GM18858 (cell line): ENCODE measurements around the gene PODN.

ENCODE experiments used
- ATAC-seq: cut with Tn5 transposase; IDR thresholded peaks from one replicate; pipeline ENCODE4 v1.9.1; 2021; ENCODE audit not compliant: unreplicated experiment

PODN gene

GRCh38 chr1:53130598-53130877, 68.5 kb downstream of the PODN start:
- no peak for ATAC-seq

DNA sequence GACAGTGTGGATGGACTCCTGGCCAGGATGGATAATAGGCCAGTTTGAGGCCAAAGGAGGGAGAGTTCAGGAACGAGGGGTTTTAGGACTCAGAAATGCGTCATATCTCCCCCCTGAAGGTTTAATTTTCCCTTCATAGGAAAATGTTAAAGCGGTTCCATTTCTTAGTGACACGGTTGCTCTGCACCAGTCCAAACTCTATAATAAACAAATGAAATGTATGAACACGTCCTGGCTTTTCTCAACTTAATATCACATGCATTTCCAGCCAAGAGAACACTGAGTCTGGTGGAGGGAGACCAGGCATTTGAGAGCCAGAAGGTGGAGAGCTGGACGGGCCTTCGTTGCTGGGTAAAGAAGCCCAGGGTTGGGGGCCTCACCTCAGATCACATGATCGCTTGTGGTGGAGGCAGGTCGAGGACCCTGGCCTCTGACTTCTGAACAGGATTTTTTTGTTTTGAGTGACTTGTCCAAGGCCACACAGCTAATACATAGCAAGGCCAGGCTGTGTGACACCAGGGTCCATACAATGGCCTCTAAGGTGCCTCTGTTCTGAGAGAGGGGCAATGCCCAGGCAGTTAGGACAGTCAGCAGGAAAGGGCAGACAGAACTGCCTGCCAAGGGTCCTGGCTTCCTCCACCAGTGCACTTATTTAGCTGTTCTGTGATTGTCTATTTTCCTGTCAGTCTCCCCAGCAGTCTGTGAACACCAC, 69.0 kb downstream of the PODN start:
- no peak for ATAC-seq

DNA sequence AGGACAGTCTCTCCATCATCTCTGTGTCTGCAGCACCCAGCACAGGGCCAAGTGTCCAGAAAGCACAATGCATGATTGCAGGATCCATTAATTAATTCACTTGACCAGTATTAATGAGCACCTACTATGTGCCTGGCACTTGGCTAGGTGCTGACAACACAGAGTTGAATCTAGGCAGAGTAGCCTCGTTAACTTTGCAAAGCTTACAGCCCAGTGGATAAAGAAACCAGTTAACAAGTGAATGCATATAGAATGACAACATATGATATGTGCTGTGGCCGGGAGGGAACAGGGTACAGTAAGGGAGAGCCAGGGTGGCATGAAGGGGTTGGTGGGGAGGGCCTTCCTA, 69.6 kb downstream of the PODN start:
- ATAC-seq: no peak

GRCh38 chr1:53132176-53132575, 70.2 kb downstream of the PODN start:
- ATAC-seq: no peak

DNA sequence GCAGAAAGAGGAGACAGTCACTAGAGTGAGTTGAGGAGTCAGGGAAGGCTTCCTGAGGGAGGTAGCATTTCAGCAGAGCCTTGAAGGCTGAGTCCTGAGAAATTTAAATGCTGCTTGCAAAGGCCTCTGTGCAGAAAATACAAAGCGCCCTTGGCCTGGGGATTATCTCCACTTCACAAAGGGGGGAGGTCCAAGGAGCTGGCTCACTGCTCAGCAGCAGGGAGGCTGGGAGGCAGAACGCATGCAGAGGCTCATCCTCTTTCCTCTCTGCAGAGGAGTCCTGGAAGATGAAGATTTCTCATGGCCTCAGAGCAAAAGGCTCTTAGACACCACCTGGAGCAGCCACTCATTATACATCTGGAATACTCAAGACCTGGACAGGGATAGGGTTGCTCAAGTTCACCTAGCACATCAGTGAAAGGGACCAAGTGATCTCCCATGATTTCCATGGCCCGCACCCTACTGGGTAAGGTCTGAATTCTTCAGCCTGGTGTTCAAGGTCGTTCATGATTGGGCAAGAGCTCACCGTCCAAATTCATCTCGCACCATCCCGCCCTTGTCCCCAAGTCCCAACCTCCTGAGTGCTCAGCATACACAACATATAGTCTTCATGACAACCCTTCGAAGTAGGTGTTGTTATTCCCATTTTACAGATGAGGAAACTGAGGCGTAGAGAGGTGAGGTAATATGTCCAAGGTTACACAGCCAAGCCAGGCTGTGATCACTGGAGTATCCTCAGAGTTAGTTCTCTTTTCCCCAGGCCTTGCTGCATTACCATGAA, 71.4 kb downstream of the PODN start:
- ATAC-seq: no peak

- no peak for ATAC-seq
Measured at GRCh38 chr1:53134042-53134485, 72.1 kb downstream of the PODN start.
